Measurements from ENCODE around the gene APP. TPM values are rescaled to one million over a fixed set of nuclear protein-coding genes. Genes with fewer than 3 reads are reported as not detected.

The APP gene
- total and polyA plus RNA-seq, 2 of the 13 experiments (the other 11 are each of a cell fraction or from before 2014, with no cell fraction given) = 70.6 to 262 TPM

- Histone ChIP-seq H3K36me3 (replicated peaks in 1 of 2; ENCODE audit: control insufficient read depth in 1 of 2, insufficient read depth in 2 of 2, low read length in 2 of 2) (peaks cover 1 to 6% of the 10 kb centered on the region in 2 experiments; a peak in 3 of 5 replicates), H3K9me3 (ENCODE audit: low read length) (no peaks in the 10 kb centered on the region), H3K4me2 (ENCODE audit: low read depth, low read length) (no peak overlapping the region), H4K20me1 (ENCODE audit: insufficient read depth, low read length) (peaks cover 3% of the 10 kb centered on the region), H3K4me1 (ENCODE audit: insufficient read depth, low read length) (no peaks in the 10 kb centered on the region), H3K79me2 (ENCODE audit: insufficient read depth, low read length) (no peaks in the 10 kb centered on the region), H2AFZ (ENCODE audit: low read length) (no peak overlapping the region), H3K4me3 (replicated peaks in 1 of 3; ENCODE audit: insufficient read depth in 1 of 3, low read depth in 2 of 3, low read length in 3 of 3) (no peak overlapping the region), H3K27me3 (ENCODE audit: control insufficient read depth in 1 of 2, insufficient read depth in 2 of 2, low read length in 2 of 2) (no peaks in the 10 kb centered on the region), H3K9ac (ENCODE audit: insufficient read depth, low read depth, low read length) (no peak overlapping the region), H3K27ac (ENCODE audit: extremely low read length, insufficient read depth, low read length) (no peak overlapping the region)
- ChIA-PET POLR2A (no interaction called here), CTCF (ENCODE audit: low intra/inter-chr PET ratio, low total read pairs) (no interaction called here)
- intact Hi-C loops (cut with micrococcal nuclease; ENCODE audit: unreplicated experiment) (no loop called here), in situ Hi-C loops (cut with HindIII; ENCODE audit: extremely low pct_ligation_motif_present, low pct_unique_long_range_greater_than_20kb) (no loop called here)
- DNase-seq (ENCODE audit: low spot score) (no peak), ATAC-seq (no peak), FAIRE-seq (no peak)
- 54% methylated on average over 2 of the region's 2 CpGs for WGBS (ENCODE audit: low lambda C conversion rate)
- no TSS peak for BruUV-seq (replicated peaks)
- TF ChIP-seq ZSCAN9 (CRISPR knock-in tag; IDR thresholded peaks at IDR 0.05; ENCODE audit: borderline replicate concordance) (no peak), ZNF143 (CRISPR knock-in tag; IDR thresholded peaks at IDR 0.05) (no peak), ZNF737 (CRISPR knock-in tag; IDR thresholded peaks at IDR 0.05; ENCODE audit: borderline replicate concordance) (no peak), IKZF1 (IDR thresholded peaks at IDR 0.05) (no peak), ATF2 (CRISPR knock-in tag; IDR thresholded peaks at IDR 0.05) (no peak), CEBPG (CRISPR knock-in tag; IDR thresholded peaks at IDR 0.05) (no peak), ONECUT2 (CRISPR knock-in tag; IDR thresholded peaks at IDR 0.05) (no peak), MEIS1 (CRISPR knock-in tag; IDR thresholded peaks at IDR 0.05; ENCODE audit: borderline replicate concordance) (no peak), ZNF530 (CRISPR knock-in tag; IDR thresholded peaks at IDR 0.05; ENCODE audit: low read depth) (no peak), SNAPC4 (CRISPR knock-in tag; IDR thresholded peaks at IDR 0.05) (no peak), ZNF772 (CRISPR knock-in tag; IDR thresholded peaks at IDR 0.05) (no peak), MTA1 (CRISPR knock-in tag; IDR thresholded peaks at IDR 0.05; ENCODE audit: borderline replicate concordance) (no peak), ZSCAN21 (CRISPR knock-in tag; IDR thresholded peaks at IDR 0.05; ENCODE audit: borderline replicate concordance) (no peak), MEF2D (CRISPR knock-in tag; IDR thresholded peaks at IDR 0.05) (no peak), ZBTB4 (CRISPR knock-in tag; IDR thresholded peaks at IDR 0.05; ENCODE audit: borderline replicate concordance) (no peak)
Measured at GRCh38 chr21:26110715-26111114, 59.9 kb downstream of the APP start.

Measured in HepG2 (cell line).